GM19238 (cell line): ENCODE measurements around the gene FAM174B.

ENCODE experiments used
- DNase-seq: peaks from one replicate; pipeline ENCODE4 v3.0.0; 2011; ENCODE audit warnings: low spot score; ENCODE audit not compliant: insufficient read length

Gene FAM174B

GRCh38 chr15:92643849-92644815, 11.4 kb downstream of the FAM174B start:
- DNase-seq = no peak

- DNase-seq = no peak
Observed at GRCh38 chr15:92638709-92639365, 16.7 kb downstream of the FAM174B start.

GRCh38 chr15:92638291-92638708, 17.3 kb downstream of the FAM174B start:
- no peak for DNase-seq

- no peak for DNase-seq
Observed at GRCh38 chr15:92637626-92638025, 17.9 kb downstream of the FAM174B start.

GRCh38 chr15:92636908-92637481, 18.6 kb downstream of the FAM174B start:
- no peak for DNase-seq

- no peak for DNase-seq
Observed at GRCh38 chr15:92636401-92636907, 19.1 kb downstream of the FAM174B start.

GRCh38 chr15:92634671-92635201, 20.8 kb downstream of the FAM174B start:
- DNase-seq = no peak

GRCh38 chr15:92634060-92634459, 21.5 kb downstream of the FAM174B start:
- no peak for DNase-seq

GRCh38 chr15:92633418-92633817, 22.2 kb downstream of the FAM174B start:
- no peak for DNase-seq

GRCh38 chr15:92633001-92633400, 22.6 kb downstream of the FAM174B start:
- DNase-seq = no peak

- no peak for DNase-seq
Observed at GRCh38 chr15:92631721-92632120, 23.9 kb downstream of the FAM174B start.

GRCh38 chr15:92629975-92630626, 25.5 kb downstream of the FAM174B start:
- DNase-seq = no peak

GRCh38 chr15:92629276-92629974, 26.1 kb downstream of the FAM174B start:
- DNase-seq = no peak

- DNase-seq = no peak
Observed at GRCh38 chr15:92627014-92627413, 28.6 kb downstream of the FAM174B start.

GRCh38 chr15:92625251-92625980, 30.2 kb downstream of the FAM174B start:
- DNase-seq = no peak

GRCh38 chr15:92624401-92624991, 31.1 kb downstream of the FAM174B start:
- DNase-seq = no peak

- DNase-seq = no peak
Observed at GRCh38 chr15:92623435-92623834, 32.1 kb downstream of the FAM174B start.

GRCh38 chr15:92621972-92622533, 33.5 kb downstream of the FAM174B start:
- no peak for DNase-seq

- no peak for DNase-seq
Observed at GRCh38 chr15:92620991-92621390, 34.6 kb downstream of the FAM174B start.
